ENCODE data around the gene CALHM2. TPM values are rescaled to one million over a fixed set of nuclear protein-coding genes. Genes with fewer than 3 reads are reported as not detected.

CALHM2 gene
- total and polyA plus RNA-seq, 2 donors (not counting 3 experiments of a cell fraction or from before 2014, with no cell fraction given) = 32.1 to 38.4 TPM

GRCh38 chr10:103415581-103415980 lies 36.6 kb downstream of the CALHM2 start:
- Histone ChIP-seq H3K27ac (ENCODE audit: insufficient read depth, low read depth, low read length) (no peak overlapping the region), H3K4me1 (ENCODE audit: control insufficient read depth, extremely low read depth, insufficient read depth, low read length) (no peaks in the 10 kb centered on the region), H3K9me1 (replicated peaks; ENCODE audit: control insufficient read depth, extremely low read depth, insufficient read depth, low read length) (no peaks in the 10 kb centered on the region), H3K4me3 (replicated peaks in 1 of 3; ENCODE audit: insufficient read depth in 1 of 3, low read depth in 1 of 3, low read length in 3 of 3) (no peak overlapping the region), H3K27me3 (ENCODE audit: control insufficient read depth in 2 of 2, insufficient read depth in 2 of 2, low read length in 2 of 2) (no peaks in the 10 kb centered on the region), H3K9ac (replicated peaks; ENCODE audit: extremely low read depth, insufficient read depth, low read length) (no peak overlapping the region), H3K79me2 (ENCODE audit: control insufficient read depth, insufficient read depth, low read length) (no peaks in the 10 kb centered on the region), H3K36me3 (ENCODE audit: control insufficient read depth in 2 of 2, extremely low read depth in 1 of 2, insufficient read depth in 2 of 2, low read length in 2 of 2) (peaks cover 49 to 60% of the 10 kb centered on the region in 2 experiments), H4K20me1 (replicated peaks; ENCODE audit: control insufficient read depth, extremely low read depth, insufficient read depth, low read length) (no peaks in the 10 kb centered on the region), H3K4me2 (ENCODE audit: insufficient read depth, low read length) (no peak overlapping the region), H2AFZ (ENCODE audit: low read depth, low read length) (no peak overlapping the region), H3K9me3 (replicated peaks; ENCODE audit: control insufficient read depth, insufficient read depth, low read length) (no peaks in the 10 kb centered on the region)
- TF ChIP-seq FOS (IDR thresholded peaks at IDR 0.05; ENCODE audit: borderline replicate concordance, insufficient read depth, low read length) = no peak
- TF ChIP-seq POLR2A (IDR thresholded peaks at IDR 0.05; ENCODE audit: low read depth, low read length) = no peak
- TF ChIP-seq, protein P1, sequence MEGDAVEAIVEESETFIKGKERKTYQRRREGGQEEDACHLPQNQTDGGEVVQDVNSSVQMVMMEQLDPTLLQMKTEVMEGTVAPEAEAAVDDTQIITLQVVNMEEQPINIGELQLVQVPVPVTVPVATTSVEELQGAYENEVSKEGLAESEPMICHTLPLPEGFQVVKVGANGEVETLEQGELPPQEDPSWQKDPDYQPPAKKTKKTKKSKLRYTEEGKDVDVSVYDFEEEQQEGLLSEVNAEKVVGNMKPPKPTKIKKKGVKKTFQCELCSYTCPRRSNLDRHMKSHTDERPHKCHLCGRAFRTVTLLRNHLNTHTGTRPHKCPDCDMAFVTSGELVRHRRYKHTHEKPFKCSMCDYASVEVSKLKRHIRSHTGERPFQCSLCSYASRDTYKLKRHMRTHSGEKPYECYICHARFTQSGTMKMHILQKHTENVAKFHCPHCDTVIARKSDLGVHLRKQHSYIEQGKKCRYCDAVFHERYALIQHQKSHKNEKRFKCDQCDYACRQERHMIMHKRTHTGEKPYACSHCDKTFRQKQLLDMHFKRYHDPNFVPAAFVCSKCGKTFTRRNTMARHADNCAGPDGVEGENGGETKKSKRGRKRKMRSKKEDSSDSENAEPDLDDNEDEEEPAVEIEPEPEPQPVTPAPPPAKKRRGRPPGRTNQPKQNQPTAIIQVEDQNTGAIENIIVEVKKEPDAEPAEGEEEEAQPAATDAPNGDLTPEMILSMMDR (IDR thresholded peaks at IDR 0.05; ENCODE audit: extremely low read depth in 1 of 2, insufficient read depth in 1 of 2, low read depth in 1 of 2, low read length in 2 of 2) = no peak
- TF ChIP-seq MAX (IDR thresholded peaks at IDR 0.05; ENCODE audit: insufficient read depth, insufficient read length) = no peak
- TF ChIP-seq JUN (IDR thresholded peaks at IDR 0.05; ENCODE audit: borderline replicate concordance, insufficient read depth, insufficient read length, low read depth) = no peak
- TF ChIP-seq POLR2AphosphoS5 (IDR thresholded peaks at IDR 0.05; ENCODE audit: insufficient read depth, low read depth, low read length) = no peak
- no peak for TF ChIP-seq GATA2 (IDR thresholded peaks at IDR 0.05; ENCODE audit: insufficient read depth, insufficient read length, low read depth, low read length)
- ChIA-PET CTCF (interaction anchor here (1.0 to 4.3 kb wide), 9 partner anchors 10 to 178 kb away, joined by 3 to 45 read pairs (median 17); partner anchors contain the start of genes ATP5MK, NEURL1 and PDCD11), POLR2A (no interaction called here)
- BruUV-seq (replicated peaks) = no TSS peak
- DNase-seq (ENCODE audit: low read depth, low spot score) = no peak
- FAIRE-seq = peak; percentile 33
- dilution Hi-C loops (cut with MboI; ENCODE audit: extremely low pct_ligation_motif_present, low sequenced_read_pairs) (no loop called here), intact Hi-C loops (cut with micrococcal nuclease) (no loop called here)

Measured in endothelial cell of umbilical vein (primary cell).